ENCODE results near the gene TBC1D24. TPM values are rescaled to one million over a fixed set of nuclear protein-coding genes. Genes with fewer than 3 reads are reported as not detected.

Gene TBC1D24
- total and polyA plus RNA-seq, 8 donors, result 10.8 to 23.7 (median 18.2) TPM

- TF ChIP-seq, protein P1, sequence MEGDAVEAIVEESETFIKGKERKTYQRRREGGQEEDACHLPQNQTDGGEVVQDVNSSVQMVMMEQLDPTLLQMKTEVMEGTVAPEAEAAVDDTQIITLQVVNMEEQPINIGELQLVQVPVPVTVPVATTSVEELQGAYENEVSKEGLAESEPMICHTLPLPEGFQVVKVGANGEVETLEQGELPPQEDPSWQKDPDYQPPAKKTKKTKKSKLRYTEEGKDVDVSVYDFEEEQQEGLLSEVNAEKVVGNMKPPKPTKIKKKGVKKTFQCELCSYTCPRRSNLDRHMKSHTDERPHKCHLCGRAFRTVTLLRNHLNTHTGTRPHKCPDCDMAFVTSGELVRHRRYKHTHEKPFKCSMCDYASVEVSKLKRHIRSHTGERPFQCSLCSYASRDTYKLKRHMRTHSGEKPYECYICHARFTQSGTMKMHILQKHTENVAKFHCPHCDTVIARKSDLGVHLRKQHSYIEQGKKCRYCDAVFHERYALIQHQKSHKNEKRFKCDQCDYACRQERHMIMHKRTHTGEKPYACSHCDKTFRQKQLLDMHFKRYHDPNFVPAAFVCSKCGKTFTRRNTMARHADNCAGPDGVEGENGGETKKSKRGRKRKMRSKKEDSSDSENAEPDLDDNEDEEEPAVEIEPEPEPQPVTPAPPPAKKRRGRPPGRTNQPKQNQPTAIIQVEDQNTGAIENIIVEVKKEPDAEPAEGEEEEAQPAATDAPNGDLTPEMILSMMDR (IDR thresholded peaks at IDR 0.05), result no peak
- intact Hi-C loops (cut with DNase I), result no loop called here
- FAIRE-seq (no peak), ATAC-seq (peak in 2 of 4 donors; percentile 58 to 64), DNase-seq (peak in 2 of 6 donors; percentile 29 to 54)
- Histone ChIP-seq H3K4me1 (peaks cover 2 to 5% (median 4%) of the 10 kb centered on the region in 3 donors), H3K27me3 (no peaks in the 10 kb centered on the region), H3K4me3 (no peak overlapping the region), H3K27ac (peak overlapping the region in 2 of 4 donors; percentile 55 to 60), H3K36me3 (peaks cover 0 to 5% (median 0%) of the 10 kb centered on the region in 3 donors), H3K9me3 (no peaks in the 10 kb centered on the region)
- WGBS, 2 donors, result 91 to 94% methylated on average over 11 of the region's 11 CpGs
These were observed 32.7 kb downstream of the TBC1D24 start for GRCh38 chr16:2507665-2508064.

DNA sequence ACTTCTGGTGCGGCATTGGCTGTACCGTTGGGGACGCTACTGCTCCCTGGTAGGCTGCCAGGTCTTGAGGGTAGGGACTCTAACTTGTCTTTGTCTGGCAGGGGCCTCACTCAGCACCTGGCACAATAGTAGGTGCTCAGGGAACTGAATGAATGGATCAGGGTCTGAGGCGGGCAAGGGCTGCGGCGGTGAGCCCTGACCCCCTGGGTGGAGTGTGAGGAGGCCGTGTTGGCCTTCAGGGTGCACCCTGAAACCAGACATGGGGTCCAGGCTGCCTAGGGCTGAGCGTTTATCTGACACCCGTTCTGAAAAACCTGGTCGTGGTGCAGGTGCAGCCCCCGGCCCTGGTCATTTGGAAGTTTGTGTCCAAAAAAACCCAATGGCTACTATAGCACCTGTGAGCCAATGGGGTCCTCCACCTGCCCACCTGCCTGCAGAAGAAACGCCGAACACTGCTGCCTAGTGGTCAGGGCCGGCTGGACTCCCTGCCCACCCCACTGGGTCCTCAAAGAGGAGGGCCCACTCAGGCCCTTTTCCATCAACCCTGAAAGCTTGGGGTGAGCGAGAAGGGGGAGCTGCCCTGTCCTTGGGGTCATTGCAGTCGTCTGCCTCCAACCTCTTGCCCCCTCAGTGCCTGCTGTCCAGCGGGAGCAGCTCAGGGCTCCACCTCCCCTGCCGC is 33.9 kb downstream of the TBC1D24 start:
- no peaks in the 10 kb centered on the region for H3K27me3 ChIP-seq
- no peak for FAIRE-seq

GRCh38 chr16:2511128-2511800 is 36.3 kb downstream of the TBC1D24 start:
- Histone ChIP-seq H3K36me3 (peaks cover 0 to 5% (median 0%) of the 10 kb centered on the region in 3 donors), H3K4me3 (no peak overlapping the region), H3K9me3 (no peaks in the 10 kb centered on the region), H3K4me1 (peaks cover 13 to 19% (median 15%) of the 10 kb centered on the region in 3 donors), H3K27me3 (no peaks in the 10 kb centered on the region), H3K27ac (no peak overlapping the region)
- 75 to 76% methylated on average over 24 of the region's 24 CpGs for WGBS, 2 donors
- DNase-seq, result peak in 3 of 6 donors; percentile 58 to 62 (median 59)
- TF ChIP-seq, protein P1 (IDR thresholded peaks at IDR 0.05), result no peak
- FAIRE-seq, result no peak
- no peak for ATAC-seq
- intact Hi-C loops (cut with DNase I), result no loop called here

More for the DNA sequence above, 33.9 kb downstream of the TBC1D24 start:
- ATAC-seq, result no peak
- Histone ChIP-seq H3K4me3 (no peak overlapping the region), H3K4me1 (peaks cover 9 to 11% (median 9%) of the 10 kb centered on the region in 3 donors), H3K36me3 (peaks cover 0 to 5% (median 0%) of the 10 kb centered on the region in 3 donors), H3K27ac (no peak overlapping the region), H3K9me3 (no peaks in the 10 kb centered on the region)
- intact Hi-C loops (cut with DNase I), result no loop called here
- TF ChIP-seq, protein P1 (IDR thresholded peaks at IDR 0.05), result no peak
- 87 to 91% methylated on average over 18 of the region's 18 CpGs for WGBS, 2 donors
- peak in 2 of 6 donors; percentile 31 to 47 for DNase-seq

DNA sequence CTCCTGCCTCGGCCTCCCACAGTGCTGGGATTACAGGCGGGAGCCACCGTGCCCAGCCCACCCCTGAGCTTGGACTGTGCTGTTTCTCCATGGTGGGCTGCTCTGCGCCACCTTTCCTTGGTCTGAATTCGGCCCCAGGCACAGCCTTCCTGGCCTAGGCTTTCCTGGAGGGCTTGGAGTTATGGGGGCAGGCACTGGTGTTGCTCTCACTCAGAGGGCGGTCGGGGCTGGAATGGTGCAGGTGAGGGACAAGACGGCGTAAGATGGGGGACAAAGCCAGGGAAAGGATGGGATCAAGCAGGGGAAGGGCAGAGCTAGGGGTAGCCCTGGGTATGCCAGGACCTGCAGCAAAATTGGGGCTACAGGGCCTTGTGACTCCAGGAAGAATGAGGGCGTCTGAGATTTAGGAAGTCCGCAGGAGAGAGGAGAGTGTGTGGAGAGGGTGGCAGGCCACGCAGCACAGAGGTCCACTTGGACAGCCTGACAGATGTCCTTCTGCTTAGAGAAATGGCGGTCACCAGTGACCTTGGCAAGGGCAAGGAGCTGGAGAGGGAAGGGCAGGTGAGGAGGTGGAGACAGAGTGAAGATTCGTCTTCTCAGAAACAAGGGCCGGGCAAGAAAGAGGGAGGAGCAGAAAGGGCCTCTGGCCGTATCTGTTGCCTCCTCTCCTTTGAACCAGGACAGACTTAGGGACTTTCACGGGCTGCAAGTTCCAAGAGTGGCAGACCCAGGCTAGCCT is 37.2 kb downstream of the TBC1D24 start:
- Histone ChIP-seq H3K4me1 (peaks cover 22 to 28% (median 24%) of the 10 kb centered on the region in 3 donors), H3K9me3 (no peaks in the 10 kb centered on the region), H3K27ac (peak overlapping the region in 3 of 4 donors; percentile 96 to 98 (median 96)), H3K27me3 (no peaks in the 10 kb centered on the region), H3K36me3 (peaks cover 0 to 5% (median 0%) of the 10 kb centered on the region in 3 donors), H3K4me3 (no peak overlapping the region)
- intact Hi-C loops (cut with DNase I), result no loop called here
- ATAC-seq (no peak), FAIRE-seq (no peak), DNase-seq (peak in 1 of 6 donors; percentile 67)
- TF ChIP-seq, protein P1 (IDR thresholded peaks at IDR 0.05), result no peak
- 81 to 88% methylated on average over 17 of the region's 17 CpGs for WGBS, 2 donors
